Stimulated activated CD4-positive, alpha-beta T cell treated with anti-CD3 and anti-CD28 coated beads, Interleukin-1b, Interleukin-23, amount 100 ng/mL, for 48 hours (primary cell): ENCODE data around the gene FUT8.

Experiments
- DNase-seq: peaks from one replicate; pipeline ENCODE4 v3.0.0-alpha.2; 2020

The FUT8 gene

GRCh38 chr14:65718629-65719028, 306.1 kb downstream of the FUT8 start:
- DNase-seq, result no peak

DNA sequence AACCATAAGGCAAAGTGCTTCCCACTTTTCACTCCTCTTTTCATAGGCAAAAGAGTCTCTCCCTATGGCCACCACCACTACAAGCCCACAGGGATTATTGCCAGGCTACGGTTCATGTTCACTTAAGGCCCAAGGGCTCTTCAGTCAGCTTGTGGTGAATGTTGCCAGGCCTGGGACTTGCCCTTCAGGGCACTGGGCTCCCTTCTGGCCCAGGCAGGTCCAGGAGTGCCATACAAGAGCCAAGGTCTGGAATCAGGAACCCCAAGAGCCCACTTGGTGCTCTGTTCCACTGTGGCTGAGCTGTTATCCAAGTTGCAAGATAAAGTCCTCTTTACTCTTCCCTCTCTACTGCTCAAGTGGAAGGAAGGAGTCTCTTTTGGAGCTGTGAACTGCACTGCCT, 307.6 kb downstream of the FUT8 start:
- no peak for DNase-seq

GRCh38 chr14:65720743-65721142, 308.2 kb downstream of the FUT8 start:
- no peak for DNase-seq

DNA sequence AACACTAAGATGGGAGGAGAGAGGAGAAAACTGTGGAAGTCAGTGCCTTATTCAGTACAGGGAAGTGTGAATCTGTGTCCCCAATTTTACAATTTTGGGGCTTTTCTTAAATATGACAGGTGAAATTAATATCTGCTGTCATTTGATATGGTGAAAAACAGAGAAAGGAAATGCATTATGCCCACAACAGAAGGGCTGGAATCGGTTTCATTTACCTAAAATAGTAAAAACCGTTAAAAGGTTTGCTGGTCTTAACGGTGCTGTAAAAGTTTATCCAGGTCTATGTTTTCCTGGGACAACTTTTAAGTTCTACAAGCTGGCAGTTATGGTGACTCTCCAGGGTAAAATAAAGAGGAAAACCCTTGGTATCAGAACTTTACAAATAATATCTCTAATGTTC, 310.8 kb downstream of the FUT8 start:
- DNase-seq, result no peak

DNA sequence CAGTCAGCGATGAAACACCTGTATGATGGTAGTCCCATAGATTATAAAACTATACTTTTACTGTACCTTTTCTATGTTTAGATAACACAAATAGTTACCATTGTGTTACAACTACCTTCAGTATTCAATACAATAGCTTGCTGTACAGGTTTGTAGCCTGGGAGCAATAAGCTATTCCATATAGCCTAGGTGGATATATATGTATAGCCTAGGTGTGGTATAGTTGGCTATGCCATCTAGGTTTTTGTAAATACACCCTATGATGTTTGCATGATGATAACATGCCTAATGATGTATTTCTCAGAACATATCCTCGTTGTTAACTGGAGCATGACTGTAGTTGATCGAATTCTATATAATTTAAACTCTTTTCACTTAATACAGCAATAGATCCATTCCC, 316.1 kb downstream of the FUT8 start:
- no peak for DNase-seq

DNA sequence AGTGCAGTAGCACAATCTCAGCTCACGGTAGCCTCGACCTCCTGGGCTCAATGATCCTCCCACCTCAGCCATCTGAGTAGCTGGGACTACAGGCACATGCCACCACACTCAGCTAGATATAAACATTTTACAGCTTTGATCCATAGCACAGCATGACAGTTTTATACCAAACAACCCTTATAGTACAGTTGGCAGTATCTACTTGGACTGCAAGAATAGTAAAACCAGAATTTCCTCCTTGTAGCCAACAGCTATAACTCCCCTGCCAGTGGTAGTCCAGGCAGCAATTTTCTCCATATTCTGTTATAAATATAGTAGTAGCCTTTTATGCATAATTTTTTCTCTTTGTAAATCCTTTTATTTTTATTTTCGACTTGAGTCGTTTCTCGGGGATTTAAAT, 317.0 kb downstream of the FUT8 start:
- no peak for DNase-seq

DNA sequence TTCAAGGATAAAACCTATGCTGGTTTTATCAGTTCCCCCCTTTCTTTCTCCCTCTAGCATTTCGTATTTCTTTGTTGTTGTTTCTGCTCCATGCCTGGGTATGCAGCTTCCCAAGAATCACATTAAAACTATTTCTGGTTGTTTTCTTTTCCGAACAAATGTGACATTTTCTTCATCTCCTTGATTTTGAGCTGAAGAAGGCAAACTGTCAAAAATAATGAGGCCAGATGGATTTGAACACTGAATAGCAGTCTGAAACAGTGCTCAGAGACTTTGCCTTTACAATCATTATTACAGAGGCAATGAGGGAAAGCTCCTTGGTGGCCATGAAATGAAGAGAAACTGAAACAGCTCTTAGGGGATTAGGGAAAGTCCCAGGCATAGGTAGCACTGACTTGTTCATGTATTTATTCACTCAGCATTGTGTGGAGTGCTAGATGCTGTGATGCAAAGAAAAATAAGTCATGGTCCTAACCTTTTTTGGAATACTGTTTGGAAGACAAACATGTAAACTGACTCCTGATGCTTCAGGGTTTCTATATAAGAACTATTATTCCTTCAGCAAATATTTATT, 319.5 kb downstream of the FUT8 start:
- no peak for DNase-seq

- no peak for DNase-seq
Observed at GRCh38 chr14:65738339-65738738, 325.8 kb downstream of the FUT8 start.

DNA sequence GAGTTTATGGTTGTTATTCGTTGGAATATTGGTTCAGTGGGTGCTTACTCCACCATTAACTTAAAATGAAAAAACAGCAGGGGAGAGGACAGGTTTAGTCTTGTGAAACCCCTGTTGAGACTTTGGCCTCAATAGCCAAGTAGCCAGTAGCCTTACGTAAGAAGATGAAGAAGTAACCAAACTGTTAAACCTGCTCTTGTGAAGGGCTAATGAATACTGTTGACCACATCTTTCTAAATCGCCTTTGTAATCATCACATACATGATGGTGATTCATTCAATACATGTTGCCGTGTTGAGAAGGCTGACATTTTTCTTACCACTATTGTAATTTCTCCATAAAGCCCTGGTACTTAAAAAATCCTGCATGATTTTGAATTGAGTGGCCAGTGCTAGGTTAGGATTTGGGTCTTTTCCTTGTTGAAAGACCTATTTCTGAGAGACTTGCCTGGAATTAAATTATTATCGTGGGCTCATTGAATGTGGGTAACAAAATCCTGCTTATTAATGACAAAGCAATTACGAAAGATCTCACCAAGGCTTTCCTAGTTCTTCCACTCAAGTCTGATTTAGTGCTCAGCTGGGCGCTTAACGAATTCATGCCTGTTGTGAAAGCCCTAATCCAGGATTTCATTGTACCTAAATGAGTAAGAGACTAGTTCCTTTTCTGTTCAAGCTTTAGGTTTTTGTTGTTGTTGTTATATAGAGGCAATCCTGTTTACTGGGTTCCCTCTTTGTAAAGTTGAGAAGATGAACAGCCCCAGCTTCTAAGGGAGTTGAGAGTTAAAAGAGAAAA, 333.1 kb downstream of the FUT8 start:
- DNase-seq, result no peak

GRCh38 chr14:65748796-65749195, 336.3 kb downstream of the FUT8 start:
- no peak for DNase-seq

DNA sequence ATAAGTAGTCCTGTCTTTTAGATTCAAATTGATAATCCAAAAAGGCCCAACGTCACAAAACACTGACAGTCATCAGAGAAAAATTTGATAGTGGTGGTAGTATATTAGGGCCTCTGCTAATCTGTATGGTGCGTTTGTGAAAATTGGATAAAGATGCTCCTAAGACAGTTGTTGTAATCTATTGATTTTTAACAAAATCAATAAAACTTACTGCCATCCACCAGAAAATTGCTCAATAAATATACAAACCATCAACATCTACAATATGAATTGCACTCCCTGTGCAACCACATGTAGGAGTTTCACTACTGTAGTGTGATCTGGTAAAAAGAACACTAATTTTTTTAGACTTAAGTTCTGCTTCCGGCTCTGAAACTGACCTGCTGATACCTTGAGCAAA, 336.8 kb downstream of the FUT8 start:
- no peak for DNase-seq

DNA sequence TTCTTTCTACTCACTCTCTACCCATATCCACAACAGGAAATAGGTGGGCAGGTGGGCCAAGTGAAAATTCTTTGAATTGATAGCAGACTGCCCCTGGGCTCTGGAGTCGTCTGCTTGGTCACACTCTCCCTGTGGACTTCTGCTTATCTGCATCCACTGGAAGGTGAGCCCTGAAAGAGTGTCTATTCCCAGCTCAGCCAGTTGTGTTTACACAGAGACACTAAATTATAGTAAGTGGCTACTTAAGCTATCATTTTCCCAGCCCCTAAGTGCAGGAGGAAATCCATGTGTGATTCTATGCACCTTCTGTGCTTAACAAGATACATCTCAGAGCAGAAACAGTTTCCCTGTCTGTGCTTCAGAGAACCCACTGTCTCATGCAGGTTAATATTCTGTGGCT, 338.4 kb downstream of the FUT8 start:
- no peak for DNase-seq

DNA sequence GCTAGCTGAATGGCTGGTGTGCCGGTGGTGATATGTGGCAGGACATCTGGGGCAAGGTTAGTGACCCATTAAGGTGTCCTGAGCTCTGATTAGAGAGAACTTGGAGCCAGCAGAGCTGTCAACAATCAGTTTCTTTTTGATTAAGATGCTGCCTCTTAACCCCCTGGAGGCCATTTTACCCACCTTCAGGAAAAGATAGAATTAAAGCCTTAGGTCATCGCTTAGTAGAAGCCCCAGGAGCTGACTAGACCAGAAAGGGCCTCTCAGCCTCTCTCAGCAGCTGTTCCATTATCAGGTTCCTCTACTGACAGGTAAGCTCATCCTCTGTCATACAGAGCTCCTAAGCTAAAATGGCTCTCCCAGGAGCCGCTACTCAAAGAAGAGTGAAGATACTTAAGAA, 339.0 kb downstream of the FUT8 start:
- no peak for DNase-seq

- no peak for DNase-seq
Observed at GRCh38 chr14:65753061-65753460, 340.5 kb downstream of the FUT8 start.

- no peak for DNase-seq
Observed at GRCh38 chr14:65755331-65755730, 342.8 kb downstream of the FUT8 start.

DNA sequence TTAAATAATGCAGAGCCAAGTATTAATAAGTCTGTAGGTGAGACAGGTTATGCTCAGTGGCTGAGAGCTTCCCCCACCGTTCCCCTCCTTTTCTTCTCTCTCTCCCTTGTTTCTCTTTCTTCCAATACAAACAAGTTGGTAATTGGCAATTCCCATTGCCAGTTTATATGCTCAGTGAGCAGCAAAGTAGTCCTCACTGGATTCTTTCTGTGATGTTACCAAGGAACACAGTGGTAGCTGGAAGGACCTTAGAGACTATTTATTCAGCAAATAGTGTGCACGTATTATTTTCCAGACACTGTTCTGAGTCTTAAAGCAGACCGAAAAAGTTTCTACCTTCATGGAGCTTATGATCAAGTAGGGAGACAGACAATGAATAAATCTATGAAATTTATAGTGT, 344.4 kb downstream of the FUT8 start:
- no peak for DNase-seq

DNA sequence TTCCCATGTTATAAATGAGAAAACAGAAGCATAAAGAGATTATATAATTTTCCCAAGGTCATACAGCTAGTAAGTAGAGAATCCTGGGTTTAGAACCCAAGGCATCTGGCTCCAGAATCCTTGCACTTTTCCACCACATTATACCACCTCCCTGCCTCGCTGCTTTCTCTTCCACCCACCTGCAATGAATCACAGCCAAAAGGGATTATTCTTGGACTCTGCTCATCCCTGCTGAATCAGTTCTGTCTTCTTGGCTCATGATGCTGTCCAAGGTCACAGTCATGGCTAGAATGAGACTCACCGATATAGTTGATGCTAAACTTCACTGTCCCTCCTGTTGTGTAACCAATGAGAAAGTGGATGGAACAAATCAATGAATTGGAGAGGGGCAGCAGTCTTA, 356.6 kb downstream of the FUT8 start:
- no peak for DNase-seq

DNA sequence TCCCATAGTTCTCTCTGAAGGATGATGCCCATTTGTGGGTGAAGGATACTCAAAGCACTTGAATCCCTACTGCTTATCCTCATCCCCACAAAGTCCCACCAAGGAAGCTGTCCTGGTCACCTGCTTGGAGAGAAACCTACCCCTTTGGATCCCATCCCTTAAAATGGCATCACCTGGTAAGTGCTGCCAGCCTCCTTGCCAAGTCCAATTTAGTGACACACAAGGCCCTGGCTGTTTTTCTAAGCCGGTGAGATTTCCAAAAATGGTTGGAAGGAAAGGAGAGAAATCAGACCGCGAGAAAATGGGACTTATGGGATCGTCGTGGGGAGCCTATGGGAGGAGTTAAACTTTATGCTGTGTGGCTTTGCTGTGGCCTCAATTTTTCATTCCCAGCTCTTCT, 358.2 kb downstream of the FUT8 start:
- DNase-seq, result no peak

- no peak for DNase-seq
Observed at GRCh38 chr14:65771271-65771670, 358.7 kb downstream of the FUT8 start.

GRCh38 chr14:65772466-65772865, 359.9 kb downstream of the FUT8 start:
- no peak for DNase-seq

DNA sequence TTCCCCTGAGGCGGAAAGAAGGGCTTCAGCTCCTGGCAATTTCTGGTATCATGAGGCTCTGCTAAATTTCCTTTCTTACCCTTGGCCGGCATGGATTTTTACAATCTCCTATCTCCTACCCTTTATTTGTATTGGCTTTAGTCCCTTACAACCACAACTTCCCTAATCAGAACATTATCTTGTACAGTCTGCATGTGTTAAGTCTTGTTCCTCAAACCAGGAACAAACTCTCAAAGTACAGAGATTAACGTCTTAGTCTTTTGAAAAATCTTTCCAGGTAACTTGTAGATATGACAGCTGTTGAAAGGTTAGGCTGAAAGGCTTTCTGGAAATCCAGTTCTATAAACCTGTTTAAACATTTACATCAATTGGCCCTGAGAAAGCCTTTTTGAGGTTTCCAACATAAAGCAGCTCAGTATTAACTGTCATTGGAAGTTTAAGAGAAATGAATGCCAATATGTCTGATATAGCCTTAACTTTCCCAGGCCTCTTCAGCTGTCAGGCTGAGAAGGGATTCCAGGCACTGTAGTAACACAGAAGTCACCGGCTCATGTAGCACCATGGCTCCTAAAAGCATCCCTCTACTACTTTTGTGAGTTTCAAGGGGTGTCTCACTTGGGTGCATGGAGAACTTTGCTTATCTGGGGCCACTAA, 360.5 kb downstream of the FUT8 start:
- no peak for DNase-seq

GRCh38 chr14:65774041-65774440, 361.5 kb downstream of the FUT8 start:
- no peak for DNase-seq

- DNase-seq, result no peak
Observed at GRCh38 chr14:65776193-65776852, 363.8 kb downstream of the FUT8 start.

DNA sequence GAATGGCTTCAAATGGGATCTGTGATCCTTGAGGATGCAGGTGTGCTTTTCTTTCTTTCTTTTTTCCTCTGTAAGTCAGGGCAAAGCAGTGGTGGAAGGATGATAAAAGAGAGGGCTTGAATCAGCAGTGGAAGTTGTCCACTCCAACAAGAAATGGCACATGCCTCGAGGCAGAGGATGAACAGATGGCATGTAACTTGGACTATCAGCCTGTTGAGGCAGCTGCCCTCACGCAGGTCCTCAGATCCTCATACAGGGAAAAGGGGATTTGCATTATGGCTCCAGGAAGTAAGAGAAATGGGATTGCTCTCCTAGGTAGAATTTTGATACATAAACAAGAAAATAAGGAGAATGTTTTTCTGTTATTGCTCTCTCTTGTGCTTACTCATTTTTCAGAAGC, 368.0 kb downstream of the FUT8 start:
- DNase-seq, result no peak
